HG03378 (cell line): Measurements from ENCODE around the gene ARMC2.

Experiments used
- ATAC-seq: cut with Tn5 transposase; IDR thresholded peaks from one replicate; pipeline ENCODE4 v1.9.1; 2021; ENCODE audit warnings: mild to moderate bottlenecking, moderate library complexity; ENCODE audit not compliant: unreplicated experiment

The ARMC2 gene

DNA sequence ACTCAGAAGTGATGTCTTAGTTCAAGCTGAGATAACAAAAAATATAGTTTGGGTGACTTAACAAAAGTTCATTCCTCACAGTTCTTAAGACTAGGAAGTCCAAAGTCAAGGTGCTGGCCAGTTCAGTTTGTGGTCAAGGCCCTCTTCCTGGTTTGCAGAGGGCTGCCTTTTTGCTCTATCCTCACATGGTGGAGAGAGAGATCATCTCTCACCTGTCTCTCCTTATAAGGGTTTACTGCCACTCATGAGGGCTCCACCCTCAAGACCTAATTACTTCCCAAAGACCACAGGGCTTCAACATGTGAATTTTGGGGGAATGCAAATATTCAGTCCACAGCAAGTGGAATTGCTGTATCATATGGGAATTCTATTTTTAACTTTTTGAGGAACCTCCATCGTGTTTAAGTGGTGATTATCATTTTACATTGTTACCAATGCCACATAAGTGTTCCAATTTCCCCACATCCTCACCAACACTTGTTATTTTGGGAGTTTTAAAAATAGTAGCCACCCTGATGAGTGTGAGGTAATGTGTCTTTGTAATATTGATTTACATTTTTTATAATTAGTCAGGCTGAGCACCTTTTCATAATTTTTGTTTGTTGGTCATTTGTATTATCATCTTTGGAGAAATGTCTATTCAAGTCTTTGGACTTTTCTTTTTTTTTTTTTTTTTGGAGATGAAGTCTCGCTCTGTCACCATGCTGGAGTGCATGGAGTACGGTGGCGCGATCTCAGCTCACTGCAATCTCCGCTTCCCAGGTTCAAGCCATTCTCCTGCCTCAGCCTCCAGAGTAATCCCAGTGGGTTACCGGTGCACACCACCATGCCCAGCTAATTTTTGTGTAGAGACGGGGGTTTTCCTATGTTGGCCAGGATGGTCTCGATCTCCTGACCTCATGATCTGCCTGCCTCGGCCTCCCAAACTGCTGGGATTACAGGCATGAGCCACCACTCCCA is 134.2 kb downstream of the ARMC2 start:
- no peak for ATAC-seq

DNA sequence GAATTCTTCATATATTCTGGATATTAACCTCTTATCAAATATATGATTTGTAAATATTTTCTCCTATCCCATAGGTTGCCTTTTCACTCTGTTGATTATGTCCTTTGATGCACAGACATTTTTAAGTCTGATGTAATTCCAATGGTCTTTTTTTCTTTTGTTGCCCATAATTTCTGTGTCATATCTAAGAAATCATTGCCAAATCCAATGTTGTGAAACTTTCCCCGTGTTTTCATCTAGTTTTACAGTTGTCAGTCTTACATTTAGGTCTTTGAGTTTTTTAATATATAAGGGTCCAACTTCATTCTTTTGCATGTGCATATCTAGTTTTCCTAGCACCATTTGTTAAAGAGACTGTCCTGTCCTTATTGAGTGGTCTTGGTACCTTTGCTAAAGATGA is 134.9 kb downstream of the ARMC2 start:
- no peak for ATAC-seq

DNA sequence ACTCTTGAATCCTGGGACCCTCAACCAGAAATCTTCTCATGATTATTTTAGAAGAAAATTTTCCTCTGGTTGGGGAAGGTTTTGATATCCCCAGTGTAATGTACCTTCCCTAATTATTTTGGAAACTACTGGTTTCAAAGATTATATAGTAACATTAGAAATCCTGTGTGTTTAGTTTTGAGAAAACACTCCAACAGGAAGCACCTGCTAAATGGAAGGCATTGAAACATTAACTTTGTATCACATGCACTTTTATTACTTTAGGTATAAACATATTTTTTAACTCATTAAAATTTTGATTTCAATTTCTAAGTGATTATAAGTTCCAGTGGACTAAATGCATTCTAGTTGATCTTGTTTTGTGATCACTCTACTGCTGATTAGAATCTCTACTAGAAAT is 137.1 kb downstream of the ARMC2 start:
- ATAC-seq, result no peak

DNA sequence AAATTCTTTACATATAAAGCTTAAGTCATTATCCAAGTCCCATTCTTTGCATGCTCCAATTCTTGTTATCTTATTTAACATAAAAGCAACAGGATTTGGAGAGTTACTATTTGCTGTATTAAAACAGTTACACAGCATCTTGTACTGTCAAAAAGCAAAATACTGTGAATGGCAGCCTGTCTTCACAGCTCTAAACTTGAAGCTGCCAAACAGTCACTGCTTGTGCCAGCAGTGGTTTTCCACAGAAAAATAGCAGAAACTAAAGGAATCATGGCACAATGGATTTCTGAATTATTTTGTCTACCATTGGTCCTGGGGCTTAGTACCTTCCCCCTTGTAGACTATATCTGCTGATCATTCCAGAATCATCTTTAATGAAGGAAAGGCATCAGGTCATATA is 138.9 kb downstream of the ARMC2 start:
- no peak for ATAC-seq

DNA sequence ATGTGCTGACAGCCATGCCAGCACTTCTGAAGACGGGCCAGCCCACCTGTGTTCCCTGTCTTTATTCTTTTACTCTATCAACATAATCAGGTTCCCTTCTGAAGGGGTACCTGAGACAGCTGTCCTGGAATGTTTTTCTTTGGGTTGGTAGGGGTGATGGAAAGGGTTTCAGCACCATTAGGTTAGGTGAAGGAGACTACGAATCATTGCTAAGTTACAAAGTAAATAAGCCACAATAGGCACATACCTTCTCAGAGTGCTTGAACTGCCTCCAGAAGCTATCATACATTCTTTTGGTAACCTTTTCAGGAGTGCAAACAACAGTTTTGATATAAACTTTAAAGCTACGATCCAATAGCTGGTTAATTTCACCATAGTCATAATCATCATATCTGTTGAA is 140.1 kb downstream of the ARMC2 start:
- no peak for ATAC-seq

DNA sequence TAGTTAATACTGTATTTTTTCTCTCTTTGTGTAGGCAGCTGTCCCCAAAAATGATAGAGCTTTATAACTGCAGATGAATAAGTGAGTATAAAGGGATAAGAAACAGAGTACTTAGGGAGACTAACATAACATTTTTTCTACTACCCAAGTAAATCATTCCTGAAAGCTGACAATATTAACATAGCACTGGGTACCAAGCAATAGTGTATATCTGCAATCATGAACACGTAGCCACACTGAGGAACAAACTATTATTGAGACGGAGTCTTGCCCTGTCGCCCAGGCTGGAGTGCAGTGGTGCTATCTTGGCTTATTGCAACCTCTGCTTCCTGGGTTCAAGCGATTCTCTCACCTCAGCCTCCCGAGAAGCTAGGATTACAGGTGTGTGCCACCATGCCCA is 140.5 kb downstream of the ARMC2 start:
- ATAC-seq, result no peak

DNA sequence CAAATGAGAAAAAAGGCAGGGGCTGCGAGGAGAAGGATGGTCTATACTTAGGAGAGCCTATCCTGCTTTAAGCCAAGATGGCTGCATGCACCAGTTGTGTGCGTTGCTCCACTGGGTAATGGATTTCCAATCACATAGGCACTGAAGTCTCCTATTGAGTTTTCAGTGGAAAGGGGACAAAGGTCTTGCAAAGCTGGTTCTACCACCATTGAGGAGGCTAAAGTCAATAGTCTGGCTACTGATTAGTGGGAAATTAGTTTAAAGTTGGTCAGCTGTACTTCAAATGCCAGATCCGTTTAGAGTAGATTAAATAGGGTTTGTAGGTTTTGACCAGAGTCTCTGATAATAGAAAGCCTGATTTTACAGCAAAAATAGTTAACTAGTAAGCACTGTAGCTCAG is 141.5 kb downstream of the ARMC2 start:
- ATAC-seq, result no peak

DNA sequence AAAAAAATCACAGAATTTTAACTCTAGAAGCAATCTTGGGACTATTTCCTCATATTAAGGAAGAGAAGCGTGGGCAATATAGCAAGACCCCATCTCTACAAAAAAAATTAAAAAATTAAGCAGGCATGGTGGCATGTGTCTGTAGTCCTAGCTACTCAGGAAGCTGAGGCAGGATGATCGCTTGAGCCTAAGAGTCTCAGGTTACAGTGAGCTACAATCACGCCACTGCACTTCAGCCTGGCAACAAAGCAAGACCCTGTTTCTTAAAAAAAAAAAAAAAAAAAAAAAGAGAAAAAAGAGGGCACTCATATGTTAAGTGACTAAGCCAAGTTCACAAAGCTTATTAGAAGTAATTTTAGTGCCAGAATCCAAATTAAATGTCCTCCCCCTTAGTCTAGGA is 145.7 kb downstream of the ARMC2 start:
- no peak for ATAC-seq

DNA sequence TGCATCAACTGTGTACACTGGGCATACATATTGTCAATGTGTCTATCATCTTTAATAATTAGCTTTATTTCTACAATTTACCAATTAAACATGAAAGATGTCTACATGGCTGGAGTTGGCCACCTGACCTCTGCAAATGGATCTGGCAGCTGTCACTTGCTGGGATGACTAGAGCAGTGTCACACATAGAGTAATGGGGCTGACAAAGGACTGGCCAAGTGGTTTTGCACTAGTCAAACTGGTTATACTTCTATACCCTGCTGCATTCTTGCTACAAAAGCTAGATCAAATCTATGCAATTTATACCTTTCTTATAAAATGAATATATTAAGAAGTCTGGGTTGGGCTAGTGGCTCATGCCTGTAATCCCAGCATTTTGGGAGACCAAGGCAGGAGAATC is 147.1 kb downstream of the ARMC2 start:
- ATAC-seq, result no peak

DNA sequence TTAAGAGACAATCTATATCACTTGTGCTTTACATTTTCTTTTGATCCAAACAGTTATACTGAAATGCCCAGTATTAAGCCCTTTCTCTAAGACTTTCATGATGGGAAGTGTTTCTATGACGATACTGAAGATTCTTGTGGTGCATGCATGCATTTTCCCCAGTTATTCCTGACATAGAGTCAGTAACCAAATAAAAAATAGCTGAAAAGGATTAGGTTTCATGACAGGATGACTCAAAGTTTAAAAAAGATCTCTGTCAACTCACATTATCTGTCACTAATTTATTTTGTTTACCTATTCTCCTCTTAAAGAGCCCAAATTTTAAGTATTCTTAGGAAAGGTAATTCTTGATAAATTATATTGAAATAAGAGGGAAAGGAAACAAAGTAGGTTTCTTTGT is 148.0 kb downstream of the ARMC2 start:
- no peak for ATAC-seq

DNA sequence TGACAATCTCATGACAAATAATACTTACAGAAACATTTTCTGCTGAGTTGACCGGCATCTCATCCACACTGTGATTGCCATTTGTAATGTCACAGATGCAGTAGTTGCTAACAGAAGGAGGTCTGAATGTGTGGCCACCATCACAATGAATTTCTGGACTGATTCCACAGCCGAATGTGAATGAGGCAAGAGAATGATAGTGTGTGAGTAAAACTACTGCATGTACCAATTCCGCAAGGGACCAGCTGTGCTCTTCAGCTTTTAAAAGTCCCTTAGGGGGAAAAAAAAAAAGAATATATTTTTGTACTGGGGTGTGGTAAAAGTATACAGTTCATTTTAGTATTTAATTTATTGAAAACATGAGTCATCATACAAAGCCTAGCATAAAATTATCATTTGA is 150.3 kb downstream of the ARMC2 start:
- ATAC-seq, result no peak

DNA sequence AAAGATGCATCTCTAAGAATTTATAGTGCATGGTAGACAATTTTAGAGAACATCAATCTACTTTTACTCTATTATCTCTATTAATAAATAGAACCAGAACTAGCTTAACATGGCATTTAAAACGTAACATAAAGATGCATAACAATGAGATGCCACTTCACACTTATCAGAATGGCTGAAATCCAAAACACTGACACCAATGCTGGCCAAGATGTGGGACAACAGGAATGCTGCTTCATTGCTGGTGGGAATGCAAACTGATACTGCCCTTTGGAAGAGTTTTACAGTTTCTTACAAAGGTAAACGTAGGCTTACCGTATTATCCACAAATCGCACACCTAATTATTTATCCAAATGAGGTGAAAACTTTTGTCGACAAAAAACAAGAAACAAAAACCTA is 151.2 kb downstream of the ARMC2 start:
- ATAC-seq, result no peak

DNA sequence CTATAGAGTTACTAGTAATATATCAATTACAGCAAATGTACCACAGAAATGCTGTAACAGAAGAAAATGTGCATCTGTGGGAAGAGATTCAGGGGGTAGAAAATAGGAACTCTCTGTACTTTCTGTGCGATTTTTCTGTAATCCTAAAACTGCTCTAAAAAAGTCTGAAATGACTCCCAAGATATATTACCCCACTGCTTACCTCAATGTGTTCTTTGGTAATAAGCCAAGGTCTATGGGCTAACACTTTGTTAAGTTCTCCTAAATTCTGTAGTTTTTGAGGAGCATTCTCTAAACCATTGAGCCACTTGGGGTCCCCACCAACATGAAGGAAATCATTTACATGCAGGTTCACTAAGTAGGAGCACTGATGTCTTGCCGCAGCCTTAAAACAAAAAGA is 152.1 kb downstream of the ARMC2 start:
- ATAC-seq, result no peak

DNA sequence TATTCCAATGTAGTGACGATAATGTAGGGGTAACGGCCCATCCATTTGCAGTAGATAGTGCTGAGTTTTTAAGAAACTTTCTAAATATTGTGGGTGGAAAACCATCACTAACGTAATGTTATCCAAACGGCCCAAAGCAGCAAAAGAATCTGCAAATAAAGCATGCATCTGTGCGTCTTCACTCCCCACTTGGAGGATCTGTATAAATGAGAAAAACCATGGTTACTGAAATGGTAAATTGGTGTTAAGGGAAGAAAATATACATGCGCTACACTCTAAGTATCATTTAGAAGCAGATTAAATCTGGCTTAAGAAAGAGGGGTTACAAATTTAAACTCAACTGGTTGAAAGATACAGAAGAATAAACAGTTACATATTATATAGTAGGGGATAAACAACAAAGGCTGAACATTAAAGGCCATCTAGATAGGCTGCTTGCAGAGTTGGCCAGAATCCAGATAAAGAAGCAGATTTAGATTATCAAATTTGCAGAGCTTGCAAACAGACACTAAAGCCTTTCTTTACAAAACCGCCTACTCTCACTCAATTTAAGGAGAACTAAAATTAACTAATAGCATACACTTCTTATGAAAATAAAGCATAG is 153.2 kb downstream of the ARMC2 start:
- ATAC-seq, result no peak

DNA sequence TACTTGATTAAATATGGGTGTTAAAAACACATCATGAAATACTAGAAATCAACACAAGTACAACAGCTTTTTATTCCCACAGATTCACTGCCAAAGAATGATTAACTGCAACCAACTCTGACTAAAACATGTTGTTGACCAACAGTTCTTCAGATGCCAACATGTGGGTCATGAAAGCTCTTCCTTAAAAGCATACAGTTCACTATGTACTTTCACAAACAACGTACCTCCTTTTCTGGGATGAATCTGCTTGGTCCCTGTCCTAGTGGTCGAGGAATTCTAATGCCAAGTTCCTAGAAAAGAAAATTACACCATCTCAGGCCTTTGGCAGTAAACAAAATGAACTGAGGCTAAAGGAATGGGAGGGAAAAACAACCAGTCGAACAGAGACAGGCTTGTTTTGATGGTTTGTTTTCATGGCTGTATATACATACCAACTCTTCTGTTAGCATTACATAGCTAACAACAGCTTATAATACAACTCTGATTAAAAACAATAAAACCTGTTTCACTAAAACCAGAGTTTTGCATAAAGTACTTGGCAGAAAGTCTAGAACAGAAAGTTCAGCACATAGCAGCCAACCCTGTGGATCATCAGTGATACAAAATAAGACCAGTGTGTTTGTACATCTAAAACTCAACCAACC is 154.0 kb downstream of the ARMC2 start:
- no peak for ATAC-seq

DNA sequence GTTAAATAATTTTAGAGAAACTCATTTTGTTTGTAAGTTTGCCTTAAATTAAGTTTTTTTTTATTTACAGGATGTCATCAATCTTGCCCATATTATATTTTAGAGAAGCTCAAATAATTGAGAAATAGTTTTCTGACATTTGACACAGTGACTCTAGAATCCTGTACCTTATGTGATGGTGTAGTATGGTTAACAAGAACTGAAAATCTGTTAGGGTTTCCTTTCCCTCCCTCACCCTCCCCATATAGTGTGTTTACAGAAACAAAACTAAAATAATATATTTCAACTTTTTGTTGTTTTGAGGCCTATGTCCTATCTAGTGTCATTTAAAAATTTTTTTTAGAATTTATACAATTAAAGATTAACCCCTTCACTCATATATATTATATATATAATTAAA is 154.7 kb downstream of the ARMC2 start:
- no peak for ATAC-seq

DNA sequence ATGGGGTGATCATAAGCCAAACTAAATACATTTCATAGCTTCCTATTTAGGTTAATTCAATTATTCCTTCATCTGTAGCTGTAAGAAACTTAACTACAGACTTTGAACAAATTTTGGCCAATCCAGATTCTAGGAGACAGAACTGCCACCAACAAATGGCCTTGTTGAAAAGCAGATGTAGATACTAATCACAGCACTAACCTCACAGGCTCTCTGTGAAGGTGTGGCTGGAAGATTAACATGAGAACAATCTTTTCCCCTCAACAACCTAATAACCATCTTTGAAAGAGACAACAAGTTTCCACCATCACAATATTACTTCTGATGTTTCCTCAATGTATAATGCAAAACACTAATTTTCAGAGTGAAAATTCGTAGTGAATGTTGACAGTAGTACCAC is 158.6 kb downstream of the ARMC2 start:
- no peak for ATAC-seq

DNA sequence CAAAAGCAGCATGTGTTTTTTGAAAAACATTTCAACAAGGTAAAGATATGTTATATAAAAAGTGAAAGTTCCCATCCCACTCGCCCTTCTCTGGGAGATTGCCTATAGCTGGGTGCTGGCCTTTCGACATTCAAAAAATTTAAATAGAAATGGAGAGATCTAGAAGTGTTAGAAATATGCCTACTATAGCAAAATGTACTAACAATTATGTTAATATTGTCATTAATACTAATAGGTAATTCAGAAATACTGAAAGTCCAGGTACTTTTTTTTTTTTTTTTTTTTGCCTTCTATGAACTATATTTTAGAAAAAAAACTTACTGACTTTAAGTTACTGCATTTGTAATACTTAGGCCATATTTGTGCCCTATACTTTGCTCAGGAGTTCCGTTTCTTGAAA is 159.3 kb downstream of the ARMC2 start:
- no peak for ATAC-seq

DNA sequence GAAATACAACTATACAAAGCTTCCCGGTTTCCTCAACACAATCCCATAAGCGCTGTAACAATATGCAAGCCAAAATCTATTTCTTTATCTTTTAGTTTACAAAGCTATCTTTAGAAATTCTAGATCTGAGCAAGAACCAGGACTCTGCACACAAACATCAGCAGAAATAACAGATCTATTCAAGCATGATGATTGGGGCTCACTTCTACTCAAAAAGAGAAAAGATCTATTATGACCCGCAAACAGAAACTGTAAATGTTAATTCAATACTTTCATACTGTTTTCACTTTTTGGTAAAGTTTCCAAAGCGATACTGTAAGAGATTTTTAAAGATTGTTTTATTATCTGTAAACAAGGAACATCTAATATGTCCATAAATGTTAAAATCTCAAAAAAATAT is 159.8 kb downstream of the ARMC2 start:
- ATAC-seq, result no peak

DNA sequence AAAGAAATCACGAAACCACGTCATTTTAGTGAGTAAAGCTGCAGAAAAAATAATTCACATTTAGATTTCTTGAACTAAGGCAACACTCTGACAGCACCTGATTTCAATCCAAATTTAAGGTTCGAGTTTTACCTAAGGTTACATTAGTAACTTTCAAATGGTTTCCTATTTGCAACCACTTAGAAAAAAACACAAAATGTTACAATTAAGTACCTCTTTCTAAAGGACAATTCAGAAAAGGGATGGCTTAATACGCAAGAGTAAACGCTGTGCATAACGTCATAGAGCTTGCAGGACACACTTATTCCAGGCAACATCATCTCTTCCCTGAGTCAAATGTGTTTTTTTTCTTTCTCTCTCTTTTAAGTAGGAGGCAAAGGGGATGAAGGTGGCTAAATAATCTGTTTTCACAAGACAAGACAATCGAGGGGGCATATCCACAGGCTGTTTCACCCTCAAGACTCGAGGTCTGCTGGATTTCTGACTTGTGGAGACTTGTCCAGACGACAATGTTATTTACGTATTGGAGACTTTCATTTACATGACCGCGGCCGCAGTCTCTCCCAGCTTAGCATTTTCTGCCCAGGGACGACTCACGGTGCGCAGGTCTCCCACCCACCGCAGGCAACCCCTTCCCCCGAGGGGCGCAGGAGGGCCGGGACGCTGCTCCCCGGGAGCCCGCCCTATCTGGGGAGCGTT is 160.5 kb downstream of the ARMC2 start:
- ATAC-seq, result peak; percentile 11

DNA sequence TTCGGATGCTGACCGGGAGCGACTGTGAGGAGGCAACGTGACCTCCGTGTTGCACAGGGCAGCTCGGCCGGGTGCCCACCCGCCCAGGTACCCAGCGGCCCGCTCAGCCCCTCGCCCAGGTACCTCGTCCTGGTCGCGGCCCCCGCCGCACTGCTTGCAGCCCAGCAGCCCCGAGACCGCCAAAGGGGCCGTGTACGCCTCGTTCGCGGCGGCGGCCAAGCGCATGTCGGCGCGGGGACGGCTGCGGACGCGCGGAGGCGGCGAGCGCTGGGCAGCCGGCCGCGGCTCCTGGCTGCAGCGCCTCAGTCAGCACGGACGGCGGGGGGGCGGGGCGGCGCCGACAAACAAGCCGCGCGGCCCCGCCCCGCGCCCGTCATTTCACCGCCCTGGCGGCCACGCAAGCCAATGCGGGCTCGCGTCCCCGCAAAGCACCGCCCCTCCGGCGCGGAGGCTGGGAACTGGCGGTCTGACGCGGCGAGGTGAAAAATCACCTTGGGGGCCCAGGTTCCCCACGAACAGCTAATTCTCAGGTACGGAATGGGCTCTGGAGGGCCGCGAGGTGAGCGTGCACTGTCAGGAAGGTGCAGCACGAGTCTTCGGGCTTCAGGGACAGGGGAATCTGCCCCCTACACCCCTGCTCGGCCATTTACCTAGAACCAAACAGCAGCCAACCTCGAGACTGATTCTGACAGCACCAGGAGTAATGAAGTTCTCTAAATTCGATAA is 161.2 kb downstream of the ARMC2 start:
- ATAC-seq, result peak; percentile 72
